ENCODE data around the gene DPYSL3.

The DPYSL3 gene

DNA sequence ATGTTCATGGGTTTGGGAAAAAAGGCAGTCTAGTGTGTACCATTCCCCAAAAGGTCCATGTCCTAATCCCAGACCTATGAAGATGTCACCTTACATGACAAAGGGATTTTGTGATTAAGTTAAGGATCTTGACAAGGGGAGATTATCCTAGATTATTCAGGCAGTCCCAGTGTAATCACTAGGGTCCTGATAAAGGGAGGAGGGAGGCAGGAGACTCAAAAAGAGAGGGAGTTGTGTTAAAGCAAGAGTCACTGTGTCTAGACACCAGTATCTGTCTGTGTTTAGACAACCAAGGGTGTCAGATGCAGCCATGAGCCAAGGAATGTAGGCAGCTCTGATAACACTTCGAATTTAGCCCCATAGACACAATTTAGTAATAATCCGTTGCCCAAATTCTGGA lies 49.5 kb downstream of the DPYSL3 start:
- TF ChIP-seq, protein P1, sequence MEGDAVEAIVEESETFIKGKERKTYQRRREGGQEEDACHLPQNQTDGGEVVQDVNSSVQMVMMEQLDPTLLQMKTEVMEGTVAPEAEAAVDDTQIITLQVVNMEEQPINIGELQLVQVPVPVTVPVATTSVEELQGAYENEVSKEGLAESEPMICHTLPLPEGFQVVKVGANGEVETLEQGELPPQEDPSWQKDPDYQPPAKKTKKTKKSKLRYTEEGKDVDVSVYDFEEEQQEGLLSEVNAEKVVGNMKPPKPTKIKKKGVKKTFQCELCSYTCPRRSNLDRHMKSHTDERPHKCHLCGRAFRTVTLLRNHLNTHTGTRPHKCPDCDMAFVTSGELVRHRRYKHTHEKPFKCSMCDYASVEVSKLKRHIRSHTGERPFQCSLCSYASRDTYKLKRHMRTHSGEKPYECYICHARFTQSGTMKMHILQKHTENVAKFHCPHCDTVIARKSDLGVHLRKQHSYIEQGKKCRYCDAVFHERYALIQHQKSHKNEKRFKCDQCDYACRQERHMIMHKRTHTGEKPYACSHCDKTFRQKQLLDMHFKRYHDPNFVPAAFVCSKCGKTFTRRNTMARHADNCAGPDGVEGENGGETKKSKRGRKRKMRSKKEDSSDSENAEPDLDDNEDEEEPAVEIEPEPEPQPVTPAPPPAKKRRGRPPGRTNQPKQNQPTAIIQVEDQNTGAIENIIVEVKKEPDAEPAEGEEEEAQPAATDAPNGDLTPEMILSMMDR (conservative IDR thresholded peaks at IDR 0.05; ENCODE audit: low read depth, low read length): no peak
- H3K4me3 ChIP-seq (ENCODE audit: low read length): no peak overlapping the region
- DNase-seq (ENCODE audit: low read depth): no peak

DNA sequence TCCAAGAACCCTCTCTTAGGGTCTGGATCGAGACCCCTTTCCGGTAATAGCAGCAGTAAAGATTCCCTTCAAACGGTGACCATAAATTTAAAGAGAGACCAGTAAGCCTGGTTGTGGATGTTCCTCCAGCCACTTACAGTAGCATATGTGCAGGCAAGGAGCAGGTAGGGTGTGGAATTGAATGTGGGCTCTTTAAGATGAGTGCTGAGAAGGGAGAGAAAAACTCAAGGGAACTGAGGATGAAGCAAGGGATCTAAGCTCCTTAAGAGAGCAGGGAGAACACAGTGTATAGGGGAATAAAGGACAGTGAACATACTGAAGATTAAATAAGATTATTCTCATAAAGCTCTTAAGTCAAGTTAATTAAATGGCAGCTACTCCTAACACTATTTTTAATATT lies 51.3 kb downstream of the DPYSL3 start:
- no peak for DNase-seq (ENCODE audit: low read depth)
- TF ChIP-seq, protein P1 (conservative IDR thresholded peaks at IDR 0.05; ENCODE audit: low read depth, low read length): no peak
- H3K4me3 ChIP-seq (ENCODE audit: low read length): no peak overlapping the region

- H3K4me3 ChIP-seq (ENCODE audit: low read length): no peak overlapping the region
- TF ChIP-seq, protein P1 (conservative IDR thresholded peaks at IDR 0.05; ENCODE audit: low read depth, low read length): no peak
- DNase-seq (ENCODE audit: low read depth): no peak
Observed at GRCh38 chr5:147455822-147456450, 53.9 kb downstream of the DPYSL3 start.

GRCh38 chr5:147454996-147455677 lies 54.7 kb downstream of the DPYSL3 start:
- TF ChIP-seq, protein P1 (conservative IDR thresholded peaks at IDR 0.05; ENCODE audit: low read depth, low read length): no peak
- peak overlapping the region; percentile 21 for H3K4me3 ChIP-seq (ENCODE audit: low read length)
- no peak for DNase-seq (ENCODE audit: low read depth)

DNA sequence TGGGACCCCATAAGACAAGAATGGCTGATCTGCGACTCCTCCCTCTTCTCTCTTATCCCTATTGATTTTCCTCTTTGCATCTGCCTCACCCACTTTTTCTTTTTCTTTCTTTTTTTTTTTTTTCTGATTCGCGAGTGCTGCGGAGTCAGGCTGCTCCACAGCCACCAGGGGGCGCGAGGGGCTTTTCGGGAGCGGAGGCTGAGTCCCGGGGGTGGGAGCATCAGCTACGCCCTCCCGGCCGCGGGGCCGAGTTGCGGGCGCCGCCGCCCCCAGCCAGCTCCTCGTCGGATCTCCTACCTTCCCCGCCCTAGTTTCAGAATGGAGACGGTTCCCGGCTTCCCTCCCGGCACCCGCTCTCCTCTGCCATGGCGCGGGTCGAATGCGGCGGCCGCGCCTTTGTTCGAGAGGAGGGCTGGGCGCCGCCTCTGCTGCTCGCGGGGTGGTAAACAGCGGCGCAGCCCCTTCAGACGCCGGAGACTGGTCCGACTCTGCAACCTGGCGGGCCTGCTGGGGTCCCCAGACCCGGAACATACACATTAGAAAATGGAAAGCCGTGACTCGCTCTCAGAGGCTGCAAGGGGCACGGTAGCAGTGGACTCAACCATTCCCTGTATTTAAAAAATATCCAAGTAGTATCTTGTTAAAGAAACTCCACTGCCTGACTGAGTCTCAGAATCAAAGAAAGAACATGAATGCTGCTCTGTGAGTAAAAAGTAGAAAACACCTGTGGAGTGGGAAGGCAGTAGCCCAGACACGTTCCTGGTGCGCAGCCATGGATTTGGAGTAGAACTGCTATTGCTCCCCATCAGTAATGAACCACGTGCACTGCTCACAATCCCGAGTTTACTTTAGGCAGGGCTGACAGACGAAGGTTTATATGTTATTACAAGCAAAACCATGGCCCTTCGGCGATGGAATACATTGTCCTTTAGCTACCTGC lies 55.7 kb downstream of the DPYSL3 start:
- TF ChIP-seq, protein P1 (conservative IDR thresholded peaks at IDR 0.05; ENCODE audit: low read depth, low read length): peak; percentile 87
- H3K4me3 ChIP-seq (ENCODE audit: low read length): peak overlapping the region; percentile 72
- DNase-seq (ENCODE audit: low read depth): no peak

GRCh38 chr5:147452165-147452811 lies 57.6 kb downstream of the DPYSL3 start:
- peak overlapping the region; percentile 72 for H3K4me3 ChIP-seq (ENCODE audit: low read length)
- no peak for DNase-seq (ENCODE audit: low read depth)
- TF ChIP-seq, protein P1 (conservative IDR thresholded peaks at IDR 0.05; ENCODE audit: low read depth, low read length): no peak
